ENCODE results near the gene MAPKBP1.
A peak's percentile ranks its signal among the peaks of the same experiment; 100 is the strongest.
"Not testable (repeated sequence)": the region's sequence is repeated elsewhere in the genome, so short reads cannot be mapped to it uniquely, and the experiment has no call there.

The MAPKBP1 gene, protein sequence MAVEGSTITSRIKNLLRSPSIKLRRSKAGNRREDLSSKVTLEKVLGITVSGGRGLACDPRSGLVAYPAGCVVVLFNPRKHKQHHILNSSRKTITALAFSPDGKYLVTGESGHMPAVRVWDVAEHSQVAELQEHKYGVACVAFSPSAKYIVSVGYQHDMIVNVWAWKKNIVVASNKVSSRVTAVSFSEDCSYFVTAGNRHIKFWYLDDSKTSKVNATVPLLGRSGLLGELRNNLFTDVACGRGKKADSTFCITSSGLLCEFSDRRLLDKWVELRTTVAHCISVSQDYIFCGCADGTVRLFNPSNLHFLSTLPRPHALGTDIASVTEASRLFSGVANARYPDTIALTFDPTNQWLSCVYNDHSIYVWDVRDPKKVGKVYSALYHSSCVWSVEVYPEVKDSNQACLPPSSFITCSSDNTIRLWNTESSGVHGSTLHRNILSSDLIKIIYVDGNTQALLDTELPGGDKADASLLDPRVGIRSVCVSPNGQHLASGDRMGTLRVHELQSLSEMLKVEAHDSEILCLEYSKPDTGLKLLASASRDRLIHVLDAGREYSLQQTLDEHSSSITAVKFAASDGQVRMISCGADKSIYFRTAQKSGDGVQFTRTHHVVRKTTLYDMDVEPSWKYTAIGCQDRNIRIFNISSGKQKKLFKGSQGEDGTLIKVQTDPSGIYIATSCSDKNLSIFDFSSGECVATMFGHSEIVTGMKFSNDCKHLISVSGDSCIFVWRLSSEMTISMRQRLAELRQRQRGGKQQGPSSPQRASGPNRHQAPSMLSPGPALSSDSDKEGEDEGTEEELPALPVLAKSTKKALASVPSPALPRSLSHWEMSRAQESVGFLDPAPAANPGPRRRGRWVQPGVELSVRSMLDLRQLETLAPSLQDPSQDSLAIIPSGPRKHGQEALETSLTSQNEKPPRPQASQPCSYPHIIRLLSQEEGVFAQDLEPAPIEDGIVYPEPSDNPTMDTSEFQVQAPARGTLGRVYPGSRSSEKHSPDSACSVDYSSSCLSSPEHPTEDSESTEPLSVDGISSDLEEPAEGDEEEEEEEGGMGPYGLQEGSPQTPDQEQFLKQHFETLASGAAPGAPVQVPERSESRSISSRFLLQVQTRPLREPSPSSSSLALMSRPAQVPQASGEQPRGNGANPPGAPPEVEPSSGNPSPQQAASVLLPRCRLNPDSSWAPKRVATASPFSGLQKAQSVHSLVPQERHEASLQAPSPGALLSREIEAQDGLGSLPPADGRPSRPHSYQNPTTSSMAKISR (N-terminal part only)

GRCh38 chr15:41774062-41774881 is at the start of gene MAPKBP1:
TSS of gene MAPKBP1 (plus strand) at chr15:41774484. CDS start at chr15:41775276, 792 bp downstream.
- DNase-seq: peak; percentile 97

DNA sequence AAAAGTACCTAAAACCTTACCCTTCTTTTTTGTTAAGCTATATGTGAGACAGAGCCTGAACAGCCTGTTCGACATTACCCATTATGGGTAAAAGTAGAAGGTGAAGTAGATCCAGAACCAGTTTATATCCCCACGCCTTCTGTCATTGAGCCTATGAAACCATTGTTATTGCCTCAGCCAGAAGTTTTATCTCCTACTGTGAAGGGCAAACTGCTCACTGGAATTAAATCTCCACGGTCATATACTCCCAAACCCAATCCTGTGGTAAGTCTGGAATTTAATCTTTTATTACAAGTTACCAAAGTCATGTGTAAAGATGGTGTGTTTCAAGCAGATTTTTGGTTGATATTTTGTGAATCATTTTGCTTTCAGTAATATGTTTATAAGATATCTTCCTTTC is 47.1 kb upstream of the MAPKBP1 start:
- DNase-seq: no peak

DNA sequence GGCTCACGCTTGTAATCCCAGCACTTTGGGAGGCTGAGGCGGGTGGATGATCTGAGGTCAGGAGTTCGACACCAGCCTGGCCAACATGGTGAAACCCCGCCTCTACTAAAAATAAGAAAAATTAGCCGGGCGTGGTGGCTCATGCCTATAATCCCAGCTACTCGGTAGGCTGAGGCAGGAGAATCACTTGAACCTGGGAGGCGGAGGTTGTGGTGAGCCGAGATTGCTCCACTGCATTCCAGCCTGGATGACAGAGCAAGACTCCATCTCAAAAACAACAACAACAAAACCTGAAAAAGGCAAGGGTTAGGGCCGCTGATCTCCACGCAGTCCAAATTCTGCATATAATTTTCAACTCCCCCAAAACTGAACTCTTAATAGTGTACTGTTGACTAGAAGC is 46.2 kb upstream of the MAPKBP1 start:
- not testable (repeated sequence) for DNase-seq

DNA sequence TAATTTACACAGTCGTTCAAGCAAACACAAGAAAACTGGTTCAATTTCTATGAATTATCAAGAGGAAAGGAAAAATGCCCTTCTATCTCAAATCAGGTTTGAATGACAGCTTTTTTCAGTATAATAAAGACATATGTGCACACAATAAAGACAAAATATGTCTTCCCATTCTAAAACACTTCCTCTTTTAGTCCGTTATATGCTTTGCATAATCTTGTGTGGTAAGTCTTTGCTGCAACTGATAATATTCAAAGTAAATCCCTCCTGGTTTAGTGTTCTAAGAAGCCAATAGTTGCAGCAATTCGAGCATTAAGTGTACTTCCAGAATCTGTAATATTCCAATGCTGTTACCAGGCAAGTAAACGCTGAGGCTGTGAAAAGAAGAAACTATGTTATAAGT is 43.7 kb upstream of the MAPKBP1 start:
- DNase-seq: no peak

DNA sequence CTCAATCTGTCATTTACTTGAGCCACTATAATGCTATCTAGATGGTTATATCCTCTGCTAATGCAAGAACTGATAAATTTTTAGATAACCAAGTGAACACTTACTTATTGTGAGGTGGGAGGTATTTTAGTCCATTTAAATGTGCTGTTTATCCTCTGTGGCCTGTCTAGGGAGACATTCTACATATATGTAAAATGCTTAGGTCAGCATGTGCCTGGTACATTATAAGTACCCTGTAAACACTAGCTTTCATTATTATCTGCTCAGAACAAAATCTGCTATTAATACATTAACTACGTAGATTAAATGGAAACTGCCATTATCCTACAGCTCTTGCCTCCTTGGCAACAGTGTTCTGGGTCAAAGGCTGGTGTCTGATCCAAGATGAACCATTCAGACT is 41.8 kb upstream of the MAPKBP1 start:
- no peak for DNase-seq

GRCh38 chr15:41734079-41734478 is 40.2 kb upstream of the MAPKBP1 start:
- no peak for DNase-seq

DNA sequence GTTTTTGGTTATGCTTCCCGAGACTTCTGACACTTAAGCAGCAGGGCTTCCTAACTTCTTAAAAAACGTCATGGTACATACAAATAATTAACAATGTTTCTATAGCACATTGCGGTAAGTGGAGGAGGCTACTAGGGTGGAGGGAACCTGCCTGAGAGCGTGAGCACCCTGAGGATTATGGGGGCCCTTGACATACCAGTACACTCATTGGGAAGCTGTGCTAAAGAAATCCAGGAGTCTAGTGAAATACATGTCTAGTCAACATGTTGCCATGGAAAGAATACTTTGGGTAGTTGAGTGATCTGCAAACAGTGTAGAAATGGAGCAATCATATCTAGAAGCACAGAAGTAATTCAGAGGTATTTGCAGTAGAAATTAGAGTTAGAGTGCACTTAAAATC is 39.2 kb upstream of the MAPKBP1 start:
- DNase-seq: no peak

- DNase-seq: not testable (repeated sequence)
These were observed 38.8 kb upstream of the MAPKBP1 start for GRCh38 chr15:41735492-41735891.

GRCh38 chr15:41746802-41747201 is 27.5 kb upstream of the MAPKBP1 start:
- no peak for DNase-seq

DNA sequence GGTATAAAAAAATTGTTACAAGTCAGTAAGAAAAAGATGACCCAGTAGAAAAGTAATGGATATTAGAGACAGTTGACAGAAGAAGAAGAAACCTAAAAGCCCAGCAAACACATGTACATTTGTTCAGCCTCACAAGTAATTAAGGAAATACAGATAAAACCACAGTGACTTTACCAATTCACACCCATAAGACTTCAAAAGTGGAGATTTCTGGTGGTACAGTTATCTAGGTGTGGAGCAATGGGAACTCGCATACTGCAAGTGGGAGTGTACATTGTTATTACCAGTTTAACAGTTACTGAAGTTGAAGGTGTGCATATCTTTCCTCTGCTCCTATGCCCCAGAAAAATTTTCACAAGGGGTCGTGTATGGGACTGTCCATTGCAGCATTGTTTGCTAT is 18.1 kb upstream of the MAPKBP1 start:
- no peak for DNase-seq

- DNase-seq: peak; percentile 40
These were observed 1.5 kb upstream of the MAPKBP1 start for GRCh38 chr15:41772720-41773331.

GRCh38 chr15:41773332-41773728 is 954 bp upstream of the MAPKBP1 start:
- DNase-seq: no peak

DNA sequence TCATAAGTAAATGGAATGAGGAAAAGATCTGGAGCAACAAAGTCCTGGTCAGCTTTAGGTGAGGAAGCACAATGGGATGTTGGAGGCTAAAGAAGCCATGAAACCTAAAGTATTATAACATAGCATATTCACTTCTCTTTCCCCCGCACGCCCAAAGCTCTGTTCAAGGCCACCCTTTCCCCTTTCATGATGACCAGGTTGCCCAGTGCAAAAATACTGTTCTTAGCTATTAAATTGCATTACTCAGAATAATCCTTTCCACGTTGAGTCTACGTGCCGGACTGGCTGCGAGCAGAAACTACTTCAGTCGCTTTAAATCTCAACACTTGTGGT is 589 bp upstream of the MAPKBP1 start:
- DNase-seq: no peak

GRCh38 chr15:41774882-41775417 is 666 bp downstream of the MAPKBP1 start:
- DNase-seq: no peak

DNA sequence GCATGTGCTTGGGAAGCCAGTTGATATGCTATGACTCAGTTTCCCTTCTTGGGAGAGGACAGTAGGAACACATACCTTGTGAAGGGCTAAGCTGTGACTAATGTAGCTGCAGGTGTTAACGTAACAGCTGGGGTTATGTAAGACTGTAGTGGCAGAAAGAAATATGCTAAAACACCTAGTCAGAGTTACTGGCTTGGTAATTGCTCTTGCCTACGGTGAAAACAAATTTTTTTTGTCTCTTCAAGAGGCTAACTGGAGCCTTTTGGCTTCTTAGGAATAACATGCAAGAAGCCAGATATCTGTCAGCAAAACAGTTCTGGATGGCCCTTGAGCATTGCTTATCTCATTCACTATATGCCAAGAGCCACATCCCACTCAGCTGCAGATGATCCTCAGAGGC is 1.4 kb downstream of the MAPKBP1 start:
- DNase-seq: no peak

DNA sequence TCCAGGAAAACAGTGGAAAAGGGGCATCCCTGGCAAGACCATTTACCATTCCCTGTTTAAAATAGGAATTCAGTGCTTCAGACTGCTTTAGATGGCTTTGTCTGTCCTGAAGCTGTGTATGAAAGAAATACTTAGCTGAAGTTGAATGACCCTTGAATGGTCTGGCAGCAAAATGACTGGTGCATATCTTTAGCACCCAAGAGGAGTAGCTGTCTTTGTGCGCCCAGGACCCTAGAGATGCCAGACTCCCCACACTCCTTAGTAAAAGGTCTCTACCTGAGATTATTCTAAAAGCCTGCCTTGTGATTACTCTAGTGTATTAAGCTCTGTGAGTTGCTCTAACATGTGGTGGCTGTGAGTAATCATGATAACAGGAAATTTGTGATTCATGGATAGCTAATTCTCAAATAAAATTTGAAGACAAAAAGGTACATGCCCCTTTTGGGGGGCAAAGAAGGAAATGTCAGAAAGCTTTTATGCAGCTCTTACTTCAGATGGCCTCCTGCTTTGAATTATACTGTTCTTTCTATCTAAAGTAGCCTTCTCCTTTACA is 3.2 kb downstream of the MAPKBP1 start:
- no peak for DNase-seq

- no peak for DNase-seq
These were observed 4.2 kb downstream of the MAPKBP1 start for GRCh38 chr15:41778521-41778920.

DNA sequence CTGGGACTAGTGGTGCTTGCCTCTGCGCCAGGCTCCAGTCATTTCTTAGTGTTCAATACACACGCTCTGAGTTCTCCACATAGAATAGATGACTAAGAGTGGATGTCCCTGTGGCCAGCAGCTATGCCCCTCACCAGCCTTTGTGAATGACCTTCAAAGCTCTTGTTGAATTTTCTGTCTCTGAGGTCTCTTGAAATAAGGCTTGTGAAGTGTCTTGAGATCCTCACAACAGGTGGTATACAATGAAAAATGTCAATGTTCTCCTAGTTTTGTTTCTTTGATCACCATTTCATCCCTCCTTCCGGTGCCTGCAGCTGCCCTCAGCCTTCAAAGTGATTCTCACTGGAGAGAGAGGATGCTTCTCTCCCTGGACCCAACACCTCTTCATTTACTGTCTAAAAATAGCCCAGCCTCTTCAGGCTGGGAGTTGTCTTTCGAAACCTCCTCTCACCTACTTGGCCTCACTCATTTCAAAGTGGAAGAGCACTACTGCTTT is 5.4 kb downstream of the MAPKBP1 start:
- DNase-seq: no peak

DNA sequence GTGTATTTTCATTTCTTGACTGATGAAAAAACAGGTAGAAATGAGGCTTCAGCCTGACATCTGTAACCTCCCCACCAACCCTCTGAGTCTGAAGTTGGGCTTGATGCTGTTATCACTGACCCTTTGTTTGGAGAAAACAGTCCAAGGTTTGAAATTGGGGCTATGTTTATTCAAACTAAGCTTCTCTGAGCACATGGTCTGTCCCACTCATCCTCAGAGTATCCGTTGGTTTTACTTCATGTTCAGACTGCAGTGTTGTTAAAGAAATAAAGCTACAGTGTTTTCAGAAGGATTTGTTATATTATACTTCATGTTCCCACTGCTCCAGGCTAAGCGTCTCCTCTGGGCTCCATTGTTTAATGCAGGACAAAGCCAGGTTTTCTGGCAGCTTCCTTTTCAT is 6.0 kb downstream of the MAPKBP1 start:
- DNase-seq: no peak

DNA sequence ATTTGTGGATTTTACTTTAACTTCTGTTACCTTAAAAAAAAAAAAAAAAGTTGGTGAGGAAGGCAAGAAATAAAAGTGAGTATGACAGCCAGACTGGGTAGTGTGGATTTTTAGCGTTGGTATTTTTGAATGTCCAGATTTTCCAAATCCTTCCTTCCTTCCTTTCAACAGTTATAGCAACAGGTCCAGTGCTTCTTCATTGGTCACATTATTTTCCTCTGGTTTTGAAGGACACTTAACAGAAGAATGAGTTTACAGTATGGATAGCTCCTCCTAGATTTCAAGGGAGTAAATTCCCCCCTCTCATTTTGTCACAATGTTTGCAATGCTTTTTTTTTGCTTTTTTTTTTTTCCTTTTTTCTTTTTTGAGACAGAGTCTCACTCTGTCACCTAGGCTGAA is 6.4 kb downstream of the MAPKBP1 start:
- DNase-seq: no peak
